Subcutaneous adipose tissue (tissue), 4 donors: Measurements from ENCODE around the gene SERPINB6. TPM values are rescaled to one million over a fixed set of nuclear protein-coding genes. Genes with fewer than 3 reads are reported as not detected.

Source experiments
- CTCF ChIP-seq: fragments of 450-650 bp; IDR thresholded peaks from one replicate; pipeline ENCODE4 v1.5.1; 2016; ENCODE audit warnings: low read depth, mild to moderate bottlenecking, control low read depth, antibody characterized with exemption, moderate library complexity
- total RNA-seq, 4 donors: library from RNA; depleted of rRNA; stranded (reverse); fragments of >200 nt; gene quantifications; one replicate each; pipeline ENCODE4 v1.1.0, GENCODE V29; 2016

The SERPINB6 gene
- total RNA-seq, 4 donors from 2014 or later, result 111 to 243 (median 166) TPM

GRCh38 chr6:2934057-2934456 is 37.3 kb downstream of the SERPINB6 start:
- no peak for TF ChIP-seq CTCF

GRCh38 chr6:2931970-2932748 is 39.2 kb downstream of the SERPINB6 start:
- no peak for TF ChIP-seq CTCF

- no peak for TF ChIP-seq CTCF
Observed at GRCh38 chr6:2931055-2931454, 40.3 kb downstream of the SERPINB6 start.

- no peak for TF ChIP-seq CTCF
Observed at GRCh38 chr6:2921520-2922115, 49.7 kb downstream of the SERPINB6 start.

GRCh38 chr6:2920671-2921112 is 50.7 kb downstream of the SERPINB6 start:
- TF ChIP-seq CTCF, result no peak

- TF ChIP-seq CTCF, result no peak
Observed at GRCh38 chr6:2919886-2920285, 51.5 kb downstream of the SERPINB6 start.

- no peak for TF ChIP-seq CTCF
Observed at GRCh38 chr6:2919401-2919800, 52.0 kb downstream of the SERPINB6 start.
